ENCODE measurements around the gene LSR. TPM values are rescaled to one million over a fixed set of nuclear protein-coding genes. Genes with fewer than 3 reads are reported as not detected.
A peak's percentile ranks its signal among the peaks of the same experiment; 100 is the strongest.

The LSR gene
- total and polyA plus RNA-seq, 2 of the 4 experiments (the other 2 are of a cell fraction) = 0.18 to 0.44 TPM

GRCh38 chr19:35297922-35298321 lies 49.1 kb downstream of the LSR start:
- Histone ChIP-seq H3K79me1 (ENCODE audit: low read depth in 1 of 2, low read length in 2 of 2) (no peaks in the 10 kb centered on the region), H4K8ac (ENCODE audit: low read depth in 2 of 2, low read length in 2 of 2) (no peak overlapping the region), H3K9me3 (ENCODE audit: control insufficient read depth, insufficient read depth, low read length) (no peaks in the 10 kb centered on the region), H3K9ac (ENCODE audit: low read depth, low read length) (no peak overlapping the region), H2AK5ac (ENCODE audit: low read depth, low read length) (no peak overlapping the region), H3K9me1 (ENCODE audit: insufficient read depth, low read length) (peaks cover 15% of the 10 kb centered on the region), H2BK15ac (ENCODE audit: low read depth, low read length) (no peak overlapping the region), H2AK9ac (replicated peaks; ENCODE audit: low read depth, low read length, poor library complexity) (peak overlapping the region; percentile 42), H4K20me1 (ENCODE audit: insufficient read depth, low read length) (no peaks in the 10 kb centered on the region), H4K91ac (ENCODE audit: insufficient read depth, low read depth, low read length) (no peak overlapping the region), H2AFZ (replicated peaks; ENCODE audit: low read length, poor library complexity) (peak overlapping the region; percentile 43), H3K4ac (ENCODE audit: low read depth, low read length) (no peak overlapping the region), H3K27ac (ENCODE audit: insufficient read depth, low read length) (no peak overlapping the region), H3K4me3 (ENCODE audit: insufficient read depth, low read depth, low read length) (no peak overlapping the region), H2BK120ac (ENCODE audit: low read depth, low read length) (no peak overlapping the region), H3K14ac (replicated peaks; ENCODE audit: low read depth, low read length) (no peak overlapping the region), H3K4me2 (ENCODE audit: low read depth, low read length) (no peak overlapping the region), H3K36me3 (ENCODE audit: control insufficient read depth, insufficient read depth, low read length) (no peaks in the 10 kb centered on the region), H3K18ac (ENCODE audit: low read depth, low read length) (no peak overlapping the region), H2BK5ac (ENCODE audit: low read depth, low read length, poor library complexity, severe bottlenecking) (peak overlapping the region; percentile 93), H2BK20ac (ENCODE audit: low read depth, low read length) (no peak overlapping the region), H3K27me3 (ENCODE audit: control insufficient read depth, insufficient read depth, low read length) (peaks cover 18% of the 10 kb centered on the region), H3K4me1 (ENCODE audit: control insufficient read depth, insufficient read depth, low read length) (no peaks in the 10 kb centered on the region), H4K5ac (ENCODE audit: low read depth, low read length) (no peak overlapping the region), H3K56ac (ENCODE audit: extremely low read depth, insufficient read depth, low read length) (no peak overlapping the region), H3K23ac (ENCODE audit: low read depth, low read length) (no peak overlapping the region)
- no peak for ATAC-seq (ENCODE audit: low read depth)
- TF ChIP-seq FOS (IDR thresholded peaks at IDR 0.05; ENCODE audit: low read depth, low read length) = no peak
- no peak for TF ChIP-seq RFX5 (IDR thresholded peaks at IDR 0.05; ENCODE audit: low read depth, low read length)
- TF ChIP-seq SMC3 (IDR thresholded peaks at IDR 0.05; ENCODE audit: low read depth, low read length) = no peak
- no peak for TF ChIP-seq USF2 (IDR thresholded peaks at IDR 0.05; ENCODE audit: low read depth, low read length)
- no peak for TF ChIP-seq ELK1 (IDR thresholded peaks at IDR 0.05; ENCODE audit: borderline replicate concordance, low read depth, low read length)
- no peak for TF ChIP-seq MAFK (IDR thresholded peaks at IDR 0.05; ENCODE audit: low read depth, low read length)
- no peak for TF ChIP-seq RAD21 (IDR thresholded peaks at IDR 0.05; ENCODE audit: low read length)
- in situ Hi-C loops (cut with MboI; ENCODE audit: low sequenced_read_pairs) = no loop called here
- dilution Hi-C loops (cut with HindIII; ENCODE audit: low sequenced_read_pairs, unreplicated experiment) = no loop called here
- ChIA-PET CTCF (no interaction called here), POLR2A (ENCODE audit: unreplicated experiment) (no interaction called here)
- DNase-seq = no peak
- BruUV-seq (replicated peaks) = no TSS peak
- WGBS, 2 experiments (ENCODE audit: extremely low coverage in 2 of 2, insufficient read length in 1 of 2) = 82% methylated on average over 1 of the region's 2 CpGs; no CpG with 5 or more reads in 1 of the 2 experiments
- intact Hi-C loops (cut with micrococcal nuclease) = no loop called here

Data from IMR-90 (cell line).